GM12872 (cell line): ENCODE measurements around the gene MRGPRX1.

Experiments used
- TF ChIP-seq, protein P1 (sequence below): IDR thresholded peaks from 3 replicates; pipeline ENCODE4 v1.5.1; 2011; ENCODE audit warnings: low read depth, mild to moderate bottlenecking, low read length, moderate library complexity; ENCODE audit not compliant: insufficient read depth

The MRGPRX1 gene

DNA sequence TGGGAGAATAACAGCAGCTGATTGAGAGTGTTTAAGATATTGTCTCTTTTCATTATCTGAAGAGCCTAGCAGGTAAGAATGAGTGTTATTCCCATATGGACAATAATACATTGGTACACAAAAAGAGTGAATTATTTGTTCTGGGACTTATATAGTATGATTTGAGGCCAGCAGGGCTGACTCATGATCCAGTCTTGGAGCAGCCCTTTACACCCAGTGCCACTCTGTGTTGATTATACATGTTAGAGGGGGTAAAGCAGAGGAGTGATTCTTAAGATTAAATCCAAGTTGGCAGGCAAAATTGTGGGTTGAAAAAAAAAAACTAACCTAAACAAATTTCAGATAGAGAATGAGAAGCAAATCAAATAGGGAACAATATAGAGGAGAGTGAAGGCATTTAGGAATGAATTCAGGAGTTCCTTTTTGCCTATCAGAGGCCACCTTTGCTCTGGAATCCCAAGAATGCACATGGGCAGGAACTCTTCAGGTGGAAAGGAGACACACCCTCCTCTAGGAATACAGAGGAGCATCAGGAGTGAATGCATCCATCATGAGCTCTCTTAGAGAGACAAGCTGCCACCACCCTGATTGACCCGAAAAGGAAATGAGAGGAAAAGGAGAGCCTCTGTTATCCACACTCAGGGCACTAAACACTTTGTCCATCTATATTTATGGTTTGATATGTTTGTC is 19.2 kb upstream of the MRGPRX1 start:
- TF ChIP-seq, protein P1, sequence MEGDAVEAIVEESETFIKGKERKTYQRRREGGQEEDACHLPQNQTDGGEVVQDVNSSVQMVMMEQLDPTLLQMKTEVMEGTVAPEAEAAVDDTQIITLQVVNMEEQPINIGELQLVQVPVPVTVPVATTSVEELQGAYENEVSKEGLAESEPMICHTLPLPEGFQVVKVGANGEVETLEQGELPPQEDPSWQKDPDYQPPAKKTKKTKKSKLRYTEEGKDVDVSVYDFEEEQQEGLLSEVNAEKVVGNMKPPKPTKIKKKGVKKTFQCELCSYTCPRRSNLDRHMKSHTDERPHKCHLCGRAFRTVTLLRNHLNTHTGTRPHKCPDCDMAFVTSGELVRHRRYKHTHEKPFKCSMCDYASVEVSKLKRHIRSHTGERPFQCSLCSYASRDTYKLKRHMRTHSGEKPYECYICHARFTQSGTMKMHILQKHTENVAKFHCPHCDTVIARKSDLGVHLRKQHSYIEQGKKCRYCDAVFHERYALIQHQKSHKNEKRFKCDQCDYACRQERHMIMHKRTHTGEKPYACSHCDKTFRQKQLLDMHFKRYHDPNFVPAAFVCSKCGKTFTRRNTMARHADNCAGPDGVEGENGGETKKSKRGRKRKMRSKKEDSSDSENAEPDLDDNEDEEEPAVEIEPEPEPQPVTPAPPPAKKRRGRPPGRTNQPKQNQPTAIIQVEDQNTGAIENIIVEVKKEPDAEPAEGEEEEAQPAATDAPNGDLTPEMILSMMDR = no peak

DNA sequence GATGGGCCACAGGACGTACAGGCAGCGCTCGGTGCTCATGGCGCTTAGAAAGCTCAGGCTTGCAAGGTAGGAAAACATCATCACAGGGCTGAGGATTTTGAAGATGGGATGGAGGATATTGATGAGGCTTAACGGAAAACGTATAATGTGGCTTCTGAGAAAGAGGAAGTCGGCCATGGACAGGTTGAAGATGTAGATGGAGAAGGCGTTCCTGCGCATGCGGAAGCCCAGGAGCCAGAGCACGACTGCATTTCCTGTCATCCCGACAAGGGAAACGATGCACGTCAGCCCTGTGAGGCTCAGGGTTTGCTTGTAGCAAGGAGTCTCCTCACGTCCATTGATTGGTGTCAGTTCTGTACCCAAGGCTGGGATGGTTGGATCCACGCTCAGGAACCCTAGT is 17.4 kb upstream of the MRGPRX1 start:
- TF ChIP-seq, protein P1 = no peak

GRCh38 chr11:18936002-18936673 is 3.1 kb downstream of the MRGPRX1 start:
- TF ChIP-seq, protein P1 = no peak

GRCh38 chr11:18934195-18934814 is 4.9 kb downstream of the MRGPRX1 start:
- TF ChIP-seq, protein P1 = no peak

DNA sequence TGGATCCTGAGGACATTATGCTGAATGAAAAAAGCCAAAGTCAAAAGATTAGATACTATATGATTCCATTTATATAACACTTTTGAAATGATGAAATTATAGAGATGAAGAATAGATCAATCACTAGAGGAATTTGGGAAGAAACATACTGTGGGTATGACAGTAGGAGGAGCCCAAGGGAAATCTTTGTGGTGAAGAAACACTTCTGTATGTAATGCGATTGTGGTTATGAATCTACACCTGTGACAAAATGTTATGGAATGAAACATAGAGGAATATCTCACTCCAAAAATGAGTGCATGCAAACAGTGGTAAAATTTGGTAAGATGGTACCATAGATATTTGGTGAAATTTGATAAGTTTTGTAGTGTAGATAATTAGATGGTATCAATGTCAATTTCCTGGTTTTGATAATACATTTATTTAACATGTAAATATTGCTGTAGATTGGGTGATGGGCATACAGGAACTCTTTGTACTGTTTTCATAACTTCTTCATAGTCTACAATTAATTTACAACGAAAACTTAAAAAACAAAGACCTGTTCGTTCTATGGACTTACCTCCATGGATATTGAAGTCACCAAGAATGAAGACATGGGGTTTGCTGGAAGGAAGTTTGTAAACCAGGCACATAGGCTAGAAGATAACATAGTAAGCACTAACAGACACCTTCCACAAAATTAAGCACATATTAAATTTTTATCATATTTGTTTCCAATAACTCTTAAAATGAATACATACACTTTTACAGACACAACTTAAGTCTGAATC is 11.5 kb downstream of the MRGPRX1 start:
- TF ChIP-seq, protein P1 = no peak

GRCh38 chr11:18912883-18913282 is 26.3 kb downstream of the MRGPRX1 start:
- TF ChIP-seq, protein P1 = no peak

DNA sequence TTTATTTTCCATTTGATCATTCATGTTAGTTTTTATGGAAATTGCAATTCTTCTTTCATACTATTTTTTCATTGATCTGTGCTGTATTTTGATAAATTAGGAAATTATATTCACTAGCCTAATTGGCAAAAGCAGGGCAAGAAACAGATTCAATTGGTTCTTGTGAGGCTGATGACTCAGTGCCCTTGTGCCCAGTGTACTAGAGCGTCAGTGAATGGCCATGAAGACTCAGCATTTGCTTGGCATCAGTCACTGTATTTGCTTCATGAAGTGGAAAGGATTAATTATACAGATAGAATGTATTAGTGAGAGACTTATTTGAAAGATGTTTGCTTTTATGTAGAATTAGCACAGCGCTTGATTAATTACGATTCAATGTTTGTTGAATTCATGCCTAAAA is 31.8 kb downstream of the MRGPRX1 start:
- TF ChIP-seq, protein P1 = no peak
